Effector CD4-positive, alpha-beta T cell (primary cell): ENCODE data around the gene PCNX2.

Experiments
- DNase-seq: peaks from one replicate; pipeline ENCODE4 v3.0.0-alpha.2; 2020
- total RNA-seq: gene quantifications from one replicate; lab custom pipeline; 2026; lab: John Stamatoyannopoulos, UW

Gene PCNX2
- 95.1 reads per million, percentile 81 among the genes with 10 or more reads in this experiment for total RNA-seq

GRCh38 chr1:233295237-233295974 lies at the start of gene PCNX2:
Gene PCNX2, minus strand, starts transcription at chr1:233295725. Its CDS starts 247 bp downstream, at chr1:233295478.
- DNase-seq, result peak; percentile 44

GRCh38 chr1:233343262-233343661 lies 47.7 kb upstream of the PCNX2 start:
- no peak for DNase-seq

- no peak for DNase-seq
Measured at GRCh38 chr1:233342086-233342485, 46.6 kb upstream of the PCNX2 start.

GRCh38 chr1:233340966-233341516 lies 45.5 kb upstream of the PCNX2 start:
- DNase-seq, result no peak

DNA sequence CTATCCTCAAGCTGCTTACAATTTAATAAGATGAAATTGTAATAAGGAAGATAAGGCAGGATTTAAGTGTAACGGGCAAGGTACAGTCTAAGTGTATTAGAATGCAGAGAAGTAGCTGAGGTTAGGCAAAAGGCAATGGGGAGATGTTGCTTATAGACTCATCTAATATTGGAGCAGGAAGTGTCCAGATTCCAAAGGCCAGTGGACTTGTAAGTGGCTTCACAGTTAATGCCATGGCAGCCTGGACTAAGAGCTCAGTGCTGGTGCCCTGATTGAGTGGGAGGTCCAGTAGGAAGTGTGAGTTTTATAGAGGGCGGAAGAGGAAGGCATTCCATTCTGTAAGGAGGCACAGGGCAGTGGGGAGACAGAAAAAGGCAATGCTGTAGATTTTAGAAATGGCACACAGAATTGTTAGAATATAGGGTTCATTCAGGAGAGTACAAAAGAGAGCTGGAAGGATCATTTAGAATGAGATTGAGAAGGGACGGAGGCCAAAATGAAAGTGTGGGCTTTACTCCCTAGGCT lies 44.6 kb upstream of the PCNX2 start:
- DNase-seq, result no peak

GRCh38 chr1:233338102-233338501 lies 42.6 kb upstream of the PCNX2 start:
- DNase-seq, result no peak

DNA sequence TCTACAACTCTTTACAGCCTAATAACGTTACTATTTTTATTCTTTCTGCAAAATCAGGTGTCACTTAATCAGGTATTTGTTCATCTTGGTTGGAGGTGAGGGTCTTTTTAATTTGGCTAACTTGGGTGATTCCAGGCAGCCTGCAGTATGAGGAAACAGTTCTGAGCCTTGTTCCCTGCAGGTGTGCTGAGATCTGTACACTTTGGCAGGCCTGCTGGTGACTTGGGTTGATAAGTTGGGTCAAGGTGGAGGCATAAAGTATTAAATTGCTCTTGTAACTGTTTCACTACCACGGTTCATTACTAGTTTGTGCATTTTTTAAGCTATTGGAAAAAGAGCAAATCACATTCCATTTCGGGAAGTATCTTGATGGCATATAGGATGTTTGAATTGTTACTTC lies 42.0 kb upstream of the PCNX2 start:
- DNase-seq, result no peak

- DNase-seq, result no peak
Measured at GRCh38 chr1:233336554-233337456, 41.3 kb upstream of the PCNX2 start.

DNA sequence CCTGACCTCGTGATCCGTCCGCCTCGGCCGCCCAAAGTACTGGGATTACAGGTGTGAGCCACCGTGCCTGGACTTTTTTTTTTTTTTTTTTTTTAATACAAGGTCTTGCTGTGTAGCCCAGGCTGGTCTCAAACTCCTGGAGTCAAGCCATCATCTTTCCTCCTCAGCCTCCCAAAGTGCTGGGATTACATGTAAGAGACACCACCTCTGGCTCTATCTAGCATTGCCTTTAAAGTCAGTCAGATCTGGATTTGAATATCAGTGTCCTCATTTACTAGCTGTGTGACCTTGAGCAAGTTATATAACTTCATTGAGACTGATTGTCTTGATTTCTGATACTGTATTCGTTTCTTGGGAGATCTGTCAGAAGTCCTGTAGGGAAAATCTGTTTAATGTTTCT lies 38.6 kb upstream of the PCNX2 start:
- no peak for DNase-seq

GRCh38 chr1:233333086-233333485 lies 37.6 kb upstream of the PCNX2 start:
- DNase-seq, result no peak

GRCh38 chr1:233331676-233332519 lies 36.4 kb upstream of the PCNX2 start:
- no peak for DNase-seq

GRCh38 chr1:233328142-233328921 lies 32.8 kb upstream of the PCNX2 start:
- DNase-seq, result peak; percentile 6

GRCh38 chr1:233327651-233328141 lies 32.2 kb upstream of the PCNX2 start, which contains the start of gene MAP3K21:
Gene MAP3K21, plus strand, starts transcription at chr1:233327724. Its CDS starts 305 bp downstream, at chr1:233328029.
- no peak for DNase-seq

DNA sequence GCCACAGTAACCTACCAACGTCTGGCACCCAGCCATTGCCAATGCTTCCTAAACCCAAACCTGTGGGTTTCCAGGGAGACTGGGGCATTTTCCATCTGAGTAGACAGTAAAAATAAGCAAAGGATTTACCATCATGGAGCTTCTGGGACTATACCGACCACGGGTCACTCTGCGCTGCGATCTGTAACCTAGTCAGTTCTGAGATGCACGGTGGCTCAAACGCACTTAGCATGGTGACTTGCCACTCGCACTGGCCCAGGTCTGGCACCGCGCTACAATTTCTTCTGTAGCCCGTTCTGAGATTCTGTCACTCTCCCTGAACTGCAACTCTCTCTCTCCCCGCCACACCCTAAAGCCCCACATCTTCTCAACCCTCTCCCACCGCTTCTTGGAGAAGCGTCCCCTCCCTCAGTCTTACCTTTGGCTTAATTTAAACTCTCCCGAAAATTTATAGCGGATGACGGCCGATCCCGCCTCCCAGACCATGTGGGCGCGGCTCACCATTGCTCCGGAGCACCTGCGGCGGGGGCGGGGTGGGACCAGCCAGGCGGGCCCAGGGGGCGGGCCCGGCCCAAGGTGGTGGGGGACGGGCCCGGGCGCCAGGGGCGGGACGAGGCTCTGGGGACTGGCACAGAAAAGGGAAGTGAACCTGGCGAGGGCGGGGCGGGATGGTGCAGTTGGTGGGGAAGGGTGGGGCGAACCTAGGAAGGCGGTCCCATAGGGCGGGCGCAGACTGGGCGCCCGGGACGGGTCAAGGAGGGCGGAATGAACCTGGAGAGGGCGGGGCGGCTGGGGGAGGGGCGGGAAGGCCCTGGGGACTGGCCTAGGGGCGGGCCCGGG lies 31.5 kb upstream of the PCNX2 start:
- peak; percentile 77 for DNase-seq

DNA sequence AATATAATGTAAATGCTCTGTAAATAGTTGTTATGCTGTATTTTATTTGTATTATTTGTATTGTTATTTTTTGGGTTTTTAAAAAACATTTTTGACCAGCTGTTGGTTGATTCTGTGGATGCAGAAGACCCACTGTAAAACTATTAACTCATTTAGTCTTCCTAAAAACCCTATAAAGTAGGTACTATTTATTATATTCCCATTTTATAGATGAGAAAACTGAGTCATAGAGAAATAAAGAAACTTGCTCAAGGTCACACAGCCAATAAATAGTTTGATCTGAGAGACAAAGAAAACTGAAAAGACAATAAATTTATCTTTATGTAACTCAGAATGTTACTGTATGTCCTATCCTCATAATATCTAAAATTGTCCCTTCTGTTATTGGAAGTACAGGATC lies 30.8 kb upstream of the PCNX2 start:
- DNase-seq, result no peak

- DNase-seq, result no peak
Measured at GRCh38 chr1:233323718-233324117, 28.2 kb upstream of the PCNX2 start.

GRCh38 chr1:233320023-233320422 lies 24.5 kb upstream of the PCNX2 start:
- no peak for DNase-seq

DNA sequence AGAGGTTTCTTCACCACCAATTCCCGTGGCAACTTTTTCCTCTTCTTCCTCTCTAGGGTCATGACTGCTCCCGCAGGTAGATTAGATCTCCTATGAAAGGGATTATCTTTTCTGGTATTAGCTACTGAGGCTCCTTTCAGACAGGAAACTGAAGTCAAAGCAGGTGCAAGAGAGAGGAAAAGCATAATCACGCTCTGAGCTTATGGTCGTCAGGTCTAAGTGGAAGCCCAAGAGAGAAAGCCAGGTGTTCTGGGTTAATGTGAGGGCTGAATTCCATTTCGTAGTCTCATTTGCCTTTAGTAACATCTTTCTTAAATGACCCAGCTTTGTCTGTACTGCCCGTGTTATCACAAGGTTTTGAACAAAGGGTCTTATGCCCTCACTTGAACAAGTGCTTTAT lies 23.7 kb upstream of the PCNX2 start:
- DNase-seq, result no peak

DNA sequence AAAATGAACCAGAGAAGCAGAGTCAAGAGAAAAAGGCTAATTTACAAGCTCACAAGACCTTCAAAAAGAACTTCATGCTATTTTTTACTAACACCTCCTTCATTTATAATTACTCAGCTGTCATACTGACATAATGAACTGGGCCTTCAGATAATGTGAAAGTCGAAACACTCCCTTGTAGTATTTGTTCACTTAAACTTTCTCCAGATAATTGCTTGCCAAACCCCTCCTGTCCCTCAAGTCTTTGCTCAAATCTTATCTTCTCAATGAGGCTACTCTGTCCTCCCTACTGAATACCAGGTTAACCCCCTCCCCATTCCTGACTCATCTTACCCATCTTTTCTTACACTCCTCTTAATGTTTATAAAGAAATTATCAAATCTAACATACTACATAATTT lies 20.9 kb upstream of the PCNX2 start:
- no peak for DNase-seq

DNA sequence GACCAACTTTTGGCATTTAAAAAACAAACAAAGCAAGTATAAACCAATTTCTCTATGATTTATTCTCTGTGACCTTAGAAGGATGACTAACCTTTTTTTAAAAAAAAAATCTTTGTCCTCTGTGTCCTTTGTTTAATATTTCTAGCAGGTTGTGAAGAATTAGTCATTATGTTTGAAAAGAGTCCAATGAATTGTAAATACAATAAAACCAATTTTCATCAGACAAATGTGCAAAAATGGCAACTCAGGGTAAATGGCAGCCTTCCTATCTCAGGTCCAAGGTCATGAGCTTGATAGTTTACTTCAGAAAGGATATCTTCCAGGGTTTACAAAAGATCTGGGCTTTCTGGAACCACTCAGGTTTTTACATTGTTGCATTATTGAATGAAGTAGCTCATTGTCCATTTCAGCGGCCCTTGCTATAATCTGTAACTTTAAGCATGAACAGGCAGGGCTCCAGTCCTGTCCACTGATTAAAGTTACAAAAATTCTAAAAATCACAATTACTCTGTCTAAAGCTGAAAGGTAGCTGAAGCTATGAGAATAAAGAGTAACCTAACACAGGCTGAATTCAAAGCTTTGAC lies 20.3 kb upstream of the PCNX2 start:
- no peak for DNase-seq
